Measurements from ENCODE around the gene AMDHD1.

DNA sequence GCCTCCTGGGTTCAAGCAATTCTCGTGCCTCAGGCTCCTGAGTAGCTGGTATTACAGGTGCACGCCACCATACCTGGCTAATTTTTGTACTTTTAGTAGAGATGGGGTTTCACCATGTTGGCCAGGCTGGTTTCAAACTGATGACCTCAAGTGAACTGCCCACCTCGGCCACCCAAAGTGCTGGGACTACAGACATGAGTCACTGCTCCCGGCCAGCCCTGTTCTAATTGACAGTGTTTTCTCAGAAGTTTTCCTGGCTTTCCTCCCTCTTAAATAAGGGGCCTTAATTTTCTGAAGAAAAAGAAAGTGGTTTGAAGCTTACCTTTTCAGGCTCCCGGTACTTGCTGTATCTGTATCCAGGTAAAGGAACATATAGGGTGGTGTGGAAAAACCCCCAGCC lies 51.3 kb downstream of the AMDHD1 start:
- TF ChIP-seq TAF1 (IDR thresholded peaks at IDR 0.05; ENCODE audit: borderline replicate concordance, low read depth, low read length) (no peak), POLR2A (IDR thresholded peaks at IDR 0.05; ENCODE audit: low read depth, low read length) (no peak), POLR2AphosphoS5 (IDR thresholded peaks at IDR 0.05; ENCODE audit: low read depth, low read length) (no peak)

All from GM12892 (cell line).